GM21390 (cell line): ENCODE results near the gene ELMO3.
A peak's percentile ranks its signal among the peaks of the same experiment; 100 is the strongest.

Experiments
- ATAC-seq: cut with Tn5 transposase; IDR thresholded peaks from one replicate; pipeline ENCODE4 v1.9.1; 2021; ENCODE audit not compliant: unreplicated experiment

ELMO3 gene

GRCh38 chr16:67237396-67238277 lies 38.7 kb downstream of the ELMO3 start:
- no peak for ATAC-seq

GRCh38 chr16:67238278-67238575 lies 39.3 kb downstream of the ELMO3 start:
- no peak for ATAC-seq

GRCh38 chr16:67238806-67239470 lies 40.0 kb downstream of the ELMO3 start:
- ATAC-seq = no peak

- ATAC-seq = no peak
Observed at GRCh38 chr16:67240506-67240905, 41.6 kb downstream of the ELMO3 start.

- no peak for ATAC-seq
Observed at GRCh38 chr16:67241008-67241900, 42.3 kb downstream of the ELMO3 start.

GRCh38 chr16:67242138-67242730 lies 43.3 kb downstream of the ELMO3 start:
- ATAC-seq = no peak

GRCh38 chr16:67243481-67243880 lies 44.5 kb downstream of the ELMO3 start:
- ATAC-seq = no peak

GRCh38 chr16:67244387-67245185 lies 45.7 kb downstream of the ELMO3 start:
- ATAC-seq = peak; percentile 56

GRCh38 chr16:67245186-67245585 lies 46.3 kb downstream of the ELMO3 start:
- ATAC-seq = no peak

- no peak for ATAC-seq
Observed at GRCh38 chr16:67245674-67246080, 46.7 kb downstream of the ELMO3 start.

- peak; percentile 19 for ATAC-seq
Observed at GRCh38 chr16:67246081-67246755, 47.3 kb downstream of the ELMO3 start.

GRCh38 chr16:67246756-67247191 lies 47.8 kb downstream of the ELMO3 start:
- peak; percentile 1 for ATAC-seq

GRCh38 chr16:67247192-67248072 lies 48.5 kb downstream of the ELMO3 start, which contains the start of gene FHOD1:
FHOD1 (minus strand) TSS chr16:67247481; CDS start chr16:67247410, 71 bp downstream.
- ATAC-seq = peak; percentile 42

- no peak for ATAC-seq
Observed at GRCh38 chr16:67248073-67248400, 49.1 kb downstream of the ELMO3 start.

- ATAC-seq = no peak
Observed at GRCh38 chr16:67248401-67249177, 49.7 kb downstream of the ELMO3 start, which contains the start of gene SLC9A5. SLC9A5 (plus strand) TSS chr16:67248979; CDS start chr16:67249015, 36 bp downstream.

- no peak for ATAC-seq
Observed at GRCh38 chr16:67249178-67250044, 50.5 kb downstream of the ELMO3 start.

GRCh38 chr16:67250045-67250327 lies 51.1 kb downstream of the ELMO3 start:
- ATAC-seq = no peak
